Suprapubic skin (tissue), 4 donors: Measurements from ENCODE around the gene PABPN1L. TPM values are rescaled to one million over a fixed set of nuclear protein-coding genes. Genes with fewer than 3 reads are reported as not detected.

Source experiments
- DNase-seq, 2 donors: peaks; one replicate each; pipeline ENCODE4 v3.0.0-alpha.2; 2019; ENCODE audit warnings: low spot score in 2 of 2
- H3K27ac ChIP-seq: fragments of 200-600 bp; sonication (generic); one replicate; pipeline ENCODE4 v1.5.1; 2019
- H3K27me3 ChIP-seq: fragments of 200-600 bp; sonication (generic); one replicate; pipeline ENCODE4 v1.5.1; 2019
- H3K36me3 ChIP-seq: fragments of 200-600 bp; sonication (generic); one replicate; pipeline ENCODE4 v1.5.1; 2019
- H3K4me1 ChIP-seq: fragments of 200-600 bp; sonication (generic); one replicate; pipeline ENCODE4 v1.5.1; 2019
- H3K4me3 ChIP-seq: fragments of 200-600 bp; sonication (generic); one replicate; pipeline ENCODE4 v1.5.1; 2019; ENCODE audit warnings: mild to moderate bottlenecking
- H3K9me3 ChIP-seq: fragments of 200-600 bp; sonication (generic); one replicate; pipeline ENCODE4 v1.5.1; 2019
- EP300 ChIP-seq: sonication (generic); formaldehyde crosslinking; IDR thresholded peaks from one replicate; pipeline ENCODE4 v1.6.1; 2017; ENCODE audit warnings: antibody characterized with exemption
- POLR2A ChIP-seq, 2 donors: fragments of 450-650 bp; IDR thresholded peaks; one replicate each; pipeline ENCODE4 v1.6.1; 2017; ENCODE audit warnings: antibody characterized with exemption in 2 of 2, mild to moderate bottlenecking in 2 of 2, moderate library complexity in 2 of 2
- POLR2AphosphoS5 ChIP-seq, 3 donors: sonication (generic); formaldehyde crosslinking; IDR thresholded peaks; one replicate each; pipeline ENCODE4 v1.6.1; 2017; ENCODE audit warnings: antibody characterized with exemption in 3 of 3
- WGBS: methylation state at CpG from one replicate; pipeline ENCODE4 v1.1.5; 2018; 5-methylcytosine and 5-hydroxymethylcytosine counted together
- total RNA-seq, 4 donors: library from RNA; depleted of rRNA; stranded (reverse); fragments of >200 nt; gene quantifications; one replicate each; pipeline ENCODE4 v1.1.0, GENCODE V29; 2016
- TF ChIP-seq, protein P1 (sequence below), 2 donors: fragments of 200-600 bp in 1 of 2; fragments of 450-650 bp in 1 of 2; sonication (generic) in 1 of 2; IDR thresholded peaks; one replicate each; pipeline ENCODE4 v1.5.1; 2016 to 2019; ENCODE audit warnings: antibody characterized with exemption in 2 of 2, mild to moderate bottlenecking in 1 of 2, moderate library complexity in 1 of 2

The PABPN1L gene
- total RNA-seq, 4 donors from 2014 or later = not detected

DNA sequence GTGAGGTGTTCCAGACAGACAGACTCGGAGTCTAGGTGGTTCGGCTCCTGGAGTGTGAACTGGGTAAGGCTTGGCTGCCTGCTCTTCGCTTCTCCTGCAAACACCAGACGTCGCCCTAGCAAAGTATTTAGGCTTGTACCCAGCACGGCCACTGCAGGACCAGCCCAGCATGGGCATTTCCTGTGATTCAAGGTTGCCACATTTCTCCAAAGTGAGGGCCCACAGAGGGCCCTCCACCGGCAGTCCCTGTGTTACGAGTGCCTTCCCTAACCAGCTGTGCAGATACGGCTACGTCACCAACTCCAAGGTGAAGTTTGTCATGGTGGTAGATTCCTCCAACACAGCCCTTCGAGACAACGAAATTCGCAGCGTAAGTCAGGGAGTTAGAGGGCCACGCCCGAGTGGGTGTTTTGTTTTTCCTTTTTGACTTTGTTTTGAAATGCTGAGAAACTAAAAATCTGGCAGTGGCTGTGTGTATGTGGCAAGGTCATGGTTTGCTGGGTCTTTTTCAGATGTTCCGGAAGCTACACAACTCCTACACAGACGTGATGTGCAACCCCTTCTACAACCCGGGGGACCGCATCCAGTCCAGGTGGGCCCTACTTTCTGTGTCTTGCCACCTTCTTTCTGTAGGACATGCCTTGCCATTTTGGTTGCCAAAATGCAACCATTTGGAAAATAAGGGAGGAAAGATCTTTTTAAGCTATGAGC lies 6.9 kb downstream of the PABPN1L start:
- H3K36me3 ChIP-seq = peaks cover 43% of the 10 kb centered on the region
- WGBS = 89% methylated on average over 16 of the region's 20 CpGs
- no peak for TF ChIP-seq EP300
- TF ChIP-seq POLR2AphosphoS5 (IDR thresholded peaks at IDR 0.05) = no peak
- no peak for TF ChIP-seq POLR2A (IDR thresholded peaks at IDR 0.05)
- TF ChIP-seq, protein P1, sequence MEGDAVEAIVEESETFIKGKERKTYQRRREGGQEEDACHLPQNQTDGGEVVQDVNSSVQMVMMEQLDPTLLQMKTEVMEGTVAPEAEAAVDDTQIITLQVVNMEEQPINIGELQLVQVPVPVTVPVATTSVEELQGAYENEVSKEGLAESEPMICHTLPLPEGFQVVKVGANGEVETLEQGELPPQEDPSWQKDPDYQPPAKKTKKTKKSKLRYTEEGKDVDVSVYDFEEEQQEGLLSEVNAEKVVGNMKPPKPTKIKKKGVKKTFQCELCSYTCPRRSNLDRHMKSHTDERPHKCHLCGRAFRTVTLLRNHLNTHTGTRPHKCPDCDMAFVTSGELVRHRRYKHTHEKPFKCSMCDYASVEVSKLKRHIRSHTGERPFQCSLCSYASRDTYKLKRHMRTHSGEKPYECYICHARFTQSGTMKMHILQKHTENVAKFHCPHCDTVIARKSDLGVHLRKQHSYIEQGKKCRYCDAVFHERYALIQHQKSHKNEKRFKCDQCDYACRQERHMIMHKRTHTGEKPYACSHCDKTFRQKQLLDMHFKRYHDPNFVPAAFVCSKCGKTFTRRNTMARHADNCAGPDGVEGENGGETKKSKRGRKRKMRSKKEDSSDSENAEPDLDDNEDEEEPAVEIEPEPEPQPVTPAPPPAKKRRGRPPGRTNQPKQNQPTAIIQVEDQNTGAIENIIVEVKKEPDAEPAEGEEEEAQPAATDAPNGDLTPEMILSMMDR (IDR thresholded peaks at IDR 0.05) = no peak
- H3K27ac ChIP-seq = no peak overlapping the region
- no peaks in the 10 kb centered on the region for H3K27me3 ChIP-seq
- H3K9me3 ChIP-seq = no peaks in the 10 kb centered on the region
- DNase-seq = no peak
- no peak overlapping the region for H3K4me3 ChIP-seq
- peaks cover 32% of the 10 kb centered on the region for H3K4me1 ChIP-seq

GRCh38 chr16:88857728-88858339 lies 8.6 kb downstream of the PABPN1L start:
- H3K27ac ChIP-seq = no peak overlapping the region
- H3K4me1 ChIP-seq = peaks cover 32% of the 10 kb centered on the region
- TF ChIP-seq EP300 (no peak), POLR2A (IDR thresholded peaks at IDR 0.05) (no peak), POLR2AphosphoS5 (IDR thresholded peaks at IDR 0.05) (no peak)
- TF ChIP-seq, protein P1 (IDR thresholded peaks at IDR 0.05) = peak in 1 of 2 donors; percentile 68
- no peak for DNase-seq
- peak overlapping the region; percentile 81 for H3K4me3 ChIP-seq
- H3K36me3 ChIP-seq = peaks cover 37% of the 10 kb centered on the region
- no peaks in the 10 kb centered on the region for H3K27me3 ChIP-seq
- H3K9me3 ChIP-seq = no peaks in the 10 kb centered on the region
- WGBS = 12% methylated on average over 12 of the region's 12 CpGs

- under 1% methylated on average over 34 of the region's 87 CpGs for WGBS
- peaks cover 32% of the 10 kb centered on the region for H3K4me1 ChIP-seq
- peak within 1 kb of the TSS; percentile 72 for H3K27ac ChIP-seq
- H3K36me3 ChIP-seq = peaks cover 30% of the 10 kb centered on the region
- H3K9me3 ChIP-seq = no peaks in the 10 kb centered on the region
- TF ChIP-seq POLR2A (IDR thresholded peaks at IDR 0.05) (peak in 1 of 2 donors; percentile 42), EP300 (no peak), POLR2AphosphoS5 (IDR thresholded peaks at IDR 0.05) (peak; percentile 48 to 80 (median 59))
- TF ChIP-seq, protein P1 (IDR thresholded peaks at IDR 0.05) = no peak
- peak within 1 kb of the TSS; percentile 81 for H3K4me3 ChIP-seq
- peak; percentile 99 to 100 for DNase-seq
- no peaks in the 10 kb centered on the region for H3K27me3 ChIP-seq
These were observed 9.4 kb downstream of the PABPN1L start, which contains the start of the genes GALNS and TRAPPC2L for GRCh38 chr16:88856828-88857727. Gene GALNS, minus strand, starts transcription at chr16:88856947. Its CDS starts 70 bp downstream, at chr16:88856877. Gene TRAPPC2L, plus strand, starts transcription at chr16:88857127. Its CDS starts 24 bp downstream, at chr16:88857151.

DNA sequence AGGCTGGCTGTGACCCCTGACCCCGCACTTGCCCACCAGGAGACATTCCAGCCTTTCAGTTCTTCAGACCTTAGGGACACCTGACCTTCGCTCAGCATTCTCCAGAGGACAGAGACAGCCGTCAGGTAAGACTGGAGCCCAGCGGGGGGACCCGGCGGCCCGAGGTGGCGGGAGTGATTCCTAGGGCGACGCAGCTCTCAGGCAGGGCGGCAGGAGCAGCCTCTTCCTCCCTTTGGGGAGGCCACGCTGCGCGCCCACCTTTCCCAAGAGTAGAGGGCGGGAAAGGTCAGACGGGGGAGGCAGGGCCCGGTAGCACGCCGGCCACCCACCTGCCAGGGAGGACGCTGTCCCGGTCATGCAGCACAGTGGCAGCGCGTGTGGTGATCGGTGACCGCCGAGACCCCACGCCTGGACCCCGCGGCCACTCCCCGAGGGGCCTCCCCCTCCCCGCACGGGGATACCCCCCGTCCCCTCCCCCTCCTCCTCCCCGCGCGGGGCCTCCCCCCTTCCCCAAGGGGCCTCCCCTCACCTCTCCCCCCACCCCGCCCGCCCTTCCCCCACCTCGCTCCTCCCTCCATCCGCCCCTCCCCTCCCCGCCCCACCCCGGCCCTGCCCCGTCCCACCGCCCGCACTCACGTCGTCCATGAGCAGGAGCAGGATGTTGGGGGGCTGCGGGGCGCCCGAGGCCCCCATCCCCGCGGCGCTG lies 10.2 kb downstream of the PABPN1L start:
- WGBS = 15% methylated on average over 21 of the region's 53 CpGs
- TF ChIP-seq POLR2AphosphoS5 (IDR thresholded peaks at IDR 0.05) (no peak), EP300 (no peak), POLR2A (IDR thresholded peaks at IDR 0.05) (no peak)
- TF ChIP-seq, protein P1 (IDR thresholded peaks at IDR 0.05) = no peak
- H3K27ac ChIP-seq = peak overlapping the region; percentile 72
- H3K36me3 ChIP-seq = peaks cover 21% of the 10 kb centered on the region
- H3K4me1 ChIP-seq = peaks cover 32% of the 10 kb centered on the region
- no peaks in the 10 kb centered on the region for H3K9me3 ChIP-seq
- peak overlapping the region; percentile 81 for H3K4me3 ChIP-seq
- H3K27me3 ChIP-seq = no peaks in the 10 kb centered on the region
- no peak for DNase-seq
